ENCODE measurements around the gene MMRN2. TPM values are rescaled to one million over a fixed set of nuclear protein-coding genes. Genes with fewer than 3 reads are reported as not detected.
"Not testable (repeated sequence)": the region's sequence is repeated elsewhere in the genome, so short reads cannot be mapped to it uniquely, and the experiment has no call there.

The MMRN2 gene
- total RNA-seq, 2 experiments from 2014 or later = not detected

GRCh38 chr10:86988520-86988919 is 31.1 kb upstream of the MMRN2 start:
- CTCF ChIA-PET (ENCODE audit: unreplicated experiment) = no interaction called here
- Histone ChIP-seq H3K27ac (ENCODE audit: low read depth, low read length, poor library complexity, severe bottlenecking) (no peak overlapping the region), H3K79me2 (ENCODE audit: insufficient read depth, low read depth, low read length) (no peaks in the 10 kb centered on the region), H3K4me1 (ENCODE audit: insufficient read depth, low read length, poor library complexity, severe bottlenecking) (no peaks in the 10 kb centered on the region), H3K4me2 (ENCODE audit: low read length) (no peak overlapping the region), H3K9me3 (ENCODE audit: low read length) (no peaks in the 10 kb centered on the region), H2AFZ (ENCODE audit: low read length) (no peak overlapping the region), H3K36me3 (ENCODE audit: insufficient read depth, low read length) (no peaks in the 10 kb centered on the region), H3K9me2 (ENCODE audit: insufficient read depth, low read length) (no peaks in the 10 kb centered on the region), H4K20me1 (ENCODE audit: insufficient read depth, low read length) (no peaks in the 10 kb centered on the region), H3K4me3 (ENCODE audit: low read depth, low read length, poor library complexity, severe bottlenecking) (no peak overlapping the region)
- BruUV-seq (replicated peaks) = no TSS peak
- intact Hi-C loops (cut with micrococcal nuclease; ENCODE audit: unreplicated experiment) = no loop called here
- no peak for DNase-seq (ENCODE audit: low spot score)
- POLR2A ChIA-PET = interaction anchor here (0.6 kb wide), 1 partner anchor 40 kb away, joined by 4 read pairs; no protein-coding TSS in a partner anchor
- no peak for TF ChIP-seq EZH2phosphoT487 (IDR thresholded peaks at IDR 0.05; ENCODE audit: borderline replicate concordance, low read depth, low read length)
- no peak for TF ChIP-seq CTCF (conservative IDR thresholded peaks at IDR 0.05; ENCODE audit: low read length)

DNA sequence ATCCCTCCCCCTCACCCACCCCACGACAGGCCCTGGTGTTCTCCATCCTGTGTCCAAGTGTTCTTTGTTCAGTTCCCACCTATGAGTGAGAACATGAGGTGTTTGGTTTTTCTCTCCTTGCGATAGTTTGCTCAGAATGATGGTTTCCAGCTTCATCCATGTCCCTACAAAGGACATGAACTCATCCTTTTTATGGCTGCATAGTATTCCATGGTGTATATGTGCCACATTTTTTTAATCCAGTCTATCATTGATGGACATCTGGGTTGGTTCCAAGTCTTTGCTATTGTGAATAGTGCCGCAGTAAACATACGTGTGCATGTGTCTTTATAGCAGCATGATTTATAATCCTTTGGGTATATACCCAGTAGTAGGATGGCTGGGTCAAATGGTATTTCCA is 27.1 kb upstream of the MMRN2 start:
- H3K4me1 ChIP-seq (ENCODE audit: insufficient read depth, low read length, poor library complexity, severe bottlenecking); H3K79me2 ChIP-seq (ENCODE audit: insufficient read depth, low read depth, low read length); H3K27ac ChIP-seq (ENCODE audit: low read depth, low read length, poor library complexity, severe bottlenecking); DNase-seq (ENCODE audit: low spot score); H3K9me2 ChIP-seq (ENCODE audit: insufficient read depth, low read length); H4K20me1 ChIP-seq (ENCODE audit: insufficient read depth, low read length); H3K4me2 ChIP-seq (ENCODE audit: low read length); H3K4me3 ChIP-seq (ENCODE audit: low read depth, low read length, poor library complexity, severe bottlenecking); H3K36me3 ChIP-seq (ENCODE audit: insufficient read depth, low read length); intact Hi-C loops (cut with micrococcal nuclease; ENCODE audit: unreplicated experiment); H3K9me3 ChIP-seq (ENCODE audit: low read length); CTCF ChIA-PET (ENCODE audit: unreplicated experiment); BruUV-seq (replicated peaks); H2AFZ ChIP-seq (ENCODE audit: low read length): not testable (repeated sequence)
- POLR2A ChIA-PET = interaction anchor here (0.6 kb wide), 1 partner anchor 149 kb away, joined by 3 read pairs; no protein-coding TSS in a partner anchor

GRCh38 chr10:86981716-86982115 is 24.3 kb upstream of the MMRN2 start:
- no peak overlapping the region for H3K4me2 ChIP-seq (ENCODE audit: low read length)
- H3K4me1 ChIP-seq (ENCODE audit: insufficient read depth, low read length, poor library complexity, severe bottlenecking) = no peaks in the 10 kb centered on the region
- TF ChIP-seq EZH2phosphoT487 (IDR thresholded peaks at IDR 0.05; ENCODE audit: borderline replicate concordance, low read depth, low read length) = no peak
- TF ChIP-seq CTCF (conservative IDR thresholded peaks at IDR 0.05; ENCODE audit: low read length) = no peak
- H3K9me3 ChIP-seq (ENCODE audit: low read length) = no peaks in the 10 kb centered on the region
- no peak overlapping the region for H3K4me3 ChIP-seq (ENCODE audit: low read depth, low read length, poor library complexity, severe bottlenecking)
- H3K9me2 ChIP-seq (ENCODE audit: insufficient read depth, low read length) = no peaks in the 10 kb centered on the region
- intact Hi-C loops (cut with micrococcal nuclease; ENCODE audit: unreplicated experiment) = no loop called here
- no peak overlapping the region for H3K27ac ChIP-seq (ENCODE audit: low read depth, low read length, poor library complexity, severe bottlenecking)
- H3K36me3 ChIP-seq (ENCODE audit: insufficient read depth, low read length) = no peaks in the 10 kb centered on the region
- POLR2A ChIA-PET = no interaction called here
- H3K79me2 ChIP-seq (ENCODE audit: insufficient read depth, low read depth, low read length) = no peaks in the 10 kb centered on the region
- no peak for DNase-seq (ENCODE audit: low spot score)
- no peaks in the 10 kb centered on the region for H4K20me1 ChIP-seq (ENCODE audit: insufficient read depth, low read length)
- no TSS peak for BruUV-seq (replicated peaks)
- H2AFZ ChIP-seq (ENCODE audit: low read length) = no peak overlapping the region
- CTCF ChIA-PET (ENCODE audit: unreplicated experiment) = no interaction called here

DNA sequence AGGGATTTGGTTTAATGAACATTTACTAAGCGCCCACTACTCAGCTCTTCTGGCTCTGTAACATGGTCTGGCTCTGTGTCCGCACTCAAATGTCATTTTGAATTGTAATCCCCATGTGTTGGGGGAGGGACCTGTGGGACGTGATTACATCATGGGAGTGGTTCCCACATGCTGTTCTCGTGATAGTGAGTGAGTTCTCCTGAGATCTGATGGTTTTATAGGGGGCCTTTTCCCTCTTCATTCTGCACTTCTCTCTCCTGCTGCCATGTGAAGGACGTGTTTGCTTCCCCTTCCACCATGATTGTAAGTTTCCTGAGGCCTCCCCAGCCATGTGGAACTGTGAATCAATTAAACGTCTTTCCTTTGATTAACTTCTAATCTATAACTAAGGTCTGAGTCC is 23.6 kb upstream of the MMRN2 start:
- BruUV-seq (replicated peaks); POLR2A ChIA-PET: not testable (repeated sequence)

More for the DNA sequence above, 23.6 kb upstream of the MMRN2 start:
- H3K27ac ChIP-seq (ENCODE audit: low read depth, low read length, poor library complexity, severe bottlenecking); H3K9me2 ChIP-seq (ENCODE audit: insufficient read depth, low read length); H2AFZ ChIP-seq (ENCODE audit: low read length); H3K9me3 ChIP-seq (ENCODE audit: low read length); DNase-seq (ENCODE audit: low spot score); H4K20me1 ChIP-seq (ENCODE audit: insufficient read depth, low read length); H3K36me3 ChIP-seq (ENCODE audit: insufficient read depth, low read length); intact Hi-C loops (cut with micrococcal nuclease; ENCODE audit: unreplicated experiment); H3K4me2 ChIP-seq (ENCODE audit: low read length); H3K79me2 ChIP-seq (ENCODE audit: insufficient read depth, low read depth, low read length); CTCF ChIA-PET (ENCODE audit: unreplicated experiment); H3K4me1 ChIP-seq (ENCODE audit: insufficient read depth, low read length, poor library complexity, severe bottlenecking); H3K4me3 ChIP-seq (ENCODE audit: low read depth, low read length, poor library complexity, severe bottlenecking): not testable (repeated sequence)

Measured in OCI-LY7 (cell line).